Transverse colon (tissue), 4 donors: ENCODE data around the gene PACC1. TPM values are rescaled to one million over a fixed set of nuclear protein-coding genes. Genes with fewer than 3 reads are reported as not detected.

ENCODE experiments used
- DNase-seq: peaks from one replicate; pipeline ENCODE4 v3.0.0-alpha.2; 2019
- H3K27ac ChIP-seq, 4 donors: fragments of 200-600 bp; sonication (generic); 2 replicates each; pipeline ENCODE4 v1.5.1; 2016 to 2018; ENCODE audit warnings: inconsistent platforms in 4 of 4
- H3K27me3 ChIP-seq: fragments of 200-600 bp; sonication (generic); 2 replicates; pipeline ENCODE4 v1.5.1; 2017; ENCODE audit warnings: inconsistent platforms
- H3K36me3 ChIP-seq, 4 donors: fragments of 200-600 bp; sonication (generic); 2 replicates each; pipeline ENCODE4 v1.5.1; 2017 to 2019; ENCODE audit warnings: inconsistent platforms in 4 of 4
- H3K4me1 ChIP-seq, 4 donors: fragments of 200-600 bp; sonication (generic); 2 replicates each; pipeline ENCODE4 v1.5.1; 2017 to 2020; ENCODE audit warnings: inconsistent platforms in 4 of 4
- H3K4me3 ChIP-seq, 4 donors: fragments of 200-600 bp; sonication (generic); 1 replicate in 1 of 4; 2 replicates in 3 of 4; pipeline versions ENCODE4 v1.5.1 to v1.6.1; 2017 to 2019; ENCODE audit warnings: inconsistent platforms in 4 of 4
- H3K9me3 ChIP-seq, 2 donors: fragments of 200-600 bp; sonication (generic); 2 replicates each; pipeline ENCODE4 v1.5.1; 2017 to 2019; ENCODE audit warnings: inconsistent platforms in 2 of 2
- EP300 ChIP-seq: sonication (generic); formaldehyde crosslinking; IDR thresholded peaks from one replicate; pipeline ENCODE4 v1.6.1; 2017; ENCODE audit warnings: antibody characterized with exemption, low read depth
- POLR2A ChIP-seq: fragments of 450-650 bp; IDR thresholded peaks from one replicate; pipeline ENCODE4 v1.6.1; 2016; ENCODE audit warnings: antibody characterized with exemption, mild to moderate bottlenecking, moderate library complexity
- POLR2AphosphoS5 ChIP-seq, 3 donors: sonication (generic); formaldehyde crosslinking; IDR thresholded peaks; one replicate each; pipeline ENCODE4 v1.6.1; 2016; ENCODE audit warnings: antibody characterized with exemption in 3 of 3
- WGBS, 2 donors: methylation state at CpG; one replicate each; pipeline ENCODE4 v1.1.5; 2018; ENCODE audit warnings: low coverage in 1 of 2; 5-methylcytosine and 5-hydroxymethylcytosine counted together
- in situ Hi-C, 4 donors: fragments of 200-750 bp; cut with MboI; loops; one replicate each; pipeline versions ENCODE4 v1.15.0 to v1.15.1; 2017; ENCODE audit warnings: low sequenced_read_pairs in 3 of 4, low pct_ligation_motif_present in 1 of 4, low pct_unique_long_range_greater_than_20kb in 1 of 4
- intact Hi-C: fragments of 100-400 bp; cut with DNase I; formaldehyde crosslinking; loops from one replicate; pipeline ENCODE4 v1.15.1; 2023; ENCODE audit warnings: low total_unique reads
- total RNA-seq, 4 donors: library from RNA; depleted of rRNA; stranded (reverse); fragments of >200 nt; gene quantifications; one replicate each; pipeline ENCODE4 v1.1.0, GENCODE V29; 2016
- TF ChIP-seq, protein P1 (sequence below), 5 experiments: fragments of 200-600 bp in 3 of 5; fragments of 450-650 bp in 2 of 5; sonication (generic) in 3 of 5; IDR thresholded peaks; 1 replicate in 2 of 5; 2 replicates in 3 of 5; pipeline ENCODE4 v1.5.1; 2016 to 2017; ENCODE audit warnings: antibody characterized with exemption in 5 of 5, inconsistent platforms in 3 of 5, mild to moderate bottlenecking in 2 of 5, moderate library complexity in 1 of 5

PACC1 gene
- total RNA-seq, 4 donors from 2014 or later, result 2.6 to 4.6 (median 2.7) TPM; not detected in 1

GRCh38 chr1:212438831-212439237 is 24.1 kb upstream of the PACC1 start:
- Histone ChIP-seq H3K4me1 (peaks cover under 1 to 6% (median 4%) of the 10 kb centered on the region in 4 donors), H3K27ac (no peak overlapping the region), H3K9me3 (no peaks in the 10 kb centered on the region), H3K4me3 (no peak overlapping the region), H3K36me3 (no peaks in the 10 kb centered on the region), H3K27me3 (no peaks in the 10 kb centered on the region)
- intact Hi-C loops, result no loop called here
- no peak for DNase-seq
- TF ChIP-seq, protein P1, sequence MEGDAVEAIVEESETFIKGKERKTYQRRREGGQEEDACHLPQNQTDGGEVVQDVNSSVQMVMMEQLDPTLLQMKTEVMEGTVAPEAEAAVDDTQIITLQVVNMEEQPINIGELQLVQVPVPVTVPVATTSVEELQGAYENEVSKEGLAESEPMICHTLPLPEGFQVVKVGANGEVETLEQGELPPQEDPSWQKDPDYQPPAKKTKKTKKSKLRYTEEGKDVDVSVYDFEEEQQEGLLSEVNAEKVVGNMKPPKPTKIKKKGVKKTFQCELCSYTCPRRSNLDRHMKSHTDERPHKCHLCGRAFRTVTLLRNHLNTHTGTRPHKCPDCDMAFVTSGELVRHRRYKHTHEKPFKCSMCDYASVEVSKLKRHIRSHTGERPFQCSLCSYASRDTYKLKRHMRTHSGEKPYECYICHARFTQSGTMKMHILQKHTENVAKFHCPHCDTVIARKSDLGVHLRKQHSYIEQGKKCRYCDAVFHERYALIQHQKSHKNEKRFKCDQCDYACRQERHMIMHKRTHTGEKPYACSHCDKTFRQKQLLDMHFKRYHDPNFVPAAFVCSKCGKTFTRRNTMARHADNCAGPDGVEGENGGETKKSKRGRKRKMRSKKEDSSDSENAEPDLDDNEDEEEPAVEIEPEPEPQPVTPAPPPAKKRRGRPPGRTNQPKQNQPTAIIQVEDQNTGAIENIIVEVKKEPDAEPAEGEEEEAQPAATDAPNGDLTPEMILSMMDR (IDR thresholded peaks at IDR 0.05), result no peak
- no peak for TF ChIP-seq EP300
- no peak for TF ChIP-seq POLR2AphosphoS5 (IDR thresholded peaks at IDR 0.05)
- TF ChIP-seq POLR2A, result no peak
- in situ Hi-C loops, result loop anchor here in 1 of 4 donors (25.0 kb wide), 1 partner anchor 752 kb away; the partner anchor contains the start of gene NEK2
- WGBS, 2 donors, result 95 to 98% methylated on average over 2 of the region's 2 CpGs

GRCh38 chr1:212437179-212437798 is 22.6 kb upstream of the PACC1 start:
- in situ Hi-C loops, result loop anchor here in 1 of 4 donors (25.0 kb wide), 1 partner anchor 750 kb away; the partner anchor contains the start of gene NEK2
- intact Hi-C loops, result no loop called here
- Histone ChIP-seq H3K9me3 (no peaks in the 10 kb centered on the region), H3K36me3 (no peaks in the 10 kb centered on the region), H3K27me3 (no peaks in the 10 kb centered on the region), H3K27ac (no peak overlapping the region), H3K4me1 (peaks cover 8 to 14% (median 10%) of the 10 kb centered on the region in 4 donors), H3K4me3 (no peak overlapping the region)
- TF ChIP-seq EP300 (no peak), POLR2A (no peak), POLR2AphosphoS5 (IDR thresholded peaks at IDR 0.05) (no peak)
- TF ChIP-seq, protein P1 (IDR thresholded peaks at IDR 0.05), result no peak
- 60 to 85% methylated on average over 1 to 4 of the region's 4 CpGs for WGBS, 2 donors
- no peak for DNase-seq

- H3K9me3 ChIP-seq, result no peaks in the 10 kb centered on the region
- H3K27me3 ChIP-seq, result no peaks in the 10 kb centered on the region
- 95 to 100% methylated on average over 3 to 4 of the region's 4 CpGs for WGBS, 2 donors
- TF ChIP-seq, protein P1 (IDR thresholded peaks at IDR 0.05), result no peak
- TF ChIP-seq POLR2AphosphoS5 (IDR thresholded peaks at IDR 0.05) (no peak), POLR2A (no peak), EP300 (no peak)
- no peak overlapping the region for H3K27ac ChIP-seq
- no peak for DNase-seq
- H3K4me1 ChIP-seq, result peaks cover 11 to 26% (median 17%) of the 10 kb centered on the region in 4 donors
- no peaks in the 10 kb centered on the region for H3K36me3 ChIP-seq
- in situ Hi-C loops, result loop anchor here in 1 of 4 donors (25.0 kb wide), 1 partner anchor 748 kb away; the partner anchor contains the start of gene NEK2
- H3K4me3 ChIP-seq, result no peak overlapping the region
- intact Hi-C loops, result no loop called here
Observed at GRCh38 chr1:212434992-212435391, 20.3 kb upstream of the PACC1 start.

DNA sequence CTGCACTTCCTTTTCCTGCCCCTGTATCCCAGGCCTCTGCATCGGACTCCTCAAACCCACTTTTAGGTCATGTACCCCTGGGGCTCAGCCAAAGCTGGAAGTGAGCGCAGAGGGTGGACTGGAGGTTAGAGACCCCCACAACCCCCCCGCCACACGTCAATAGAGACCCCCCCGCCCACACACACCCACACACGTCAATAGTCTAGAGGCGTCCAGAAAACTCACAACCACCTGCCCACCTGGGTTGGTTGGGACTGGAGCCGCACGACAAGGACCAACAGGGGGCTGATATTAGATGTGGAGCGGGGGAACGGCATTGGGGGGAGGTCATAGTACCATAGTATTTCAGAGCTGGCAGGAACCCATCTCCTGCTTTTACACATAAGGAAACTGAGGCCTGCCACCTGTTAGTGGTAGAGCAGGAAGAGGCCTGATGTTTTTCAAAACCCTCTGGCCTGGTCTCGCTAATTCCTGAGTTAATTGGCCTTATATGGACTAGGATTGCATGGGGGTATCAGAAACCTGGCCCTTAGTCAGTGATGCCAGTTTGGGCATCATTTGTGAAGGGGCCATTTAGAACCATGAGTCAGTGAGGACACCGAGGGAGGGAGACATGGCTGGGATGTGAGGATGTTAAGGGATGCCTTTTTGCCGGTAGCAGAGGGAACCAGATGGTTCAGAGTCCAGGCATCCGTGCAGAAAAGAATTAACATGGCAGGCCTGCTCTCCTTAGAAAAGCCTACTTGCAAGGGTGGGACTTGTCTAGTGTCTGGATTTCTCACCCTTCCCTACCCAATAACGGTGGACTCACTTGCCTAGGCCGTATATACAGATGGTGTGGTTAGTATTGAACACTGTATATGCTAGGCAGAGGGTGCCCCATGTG is 19.1 kb upstream of the PACC1 start:
- TF ChIP-seq POLR2AphosphoS5 (IDR thresholded peaks at IDR 0.05) (no peak), EP300 (no peak), POLR2A (no peak)
- TF ChIP-seq, protein P1 (IDR thresholded peaks at IDR 0.05), result no peak
- intact Hi-C loops (no loop called here), in situ Hi-C loops (loop anchor here in 1 of 4 donors (25.0 kb wide), 1 partner anchor 747 kb away; the partner anchor contains the start of gene NEK2)
- peaks cover 11 to 26% (median 17%) of the 10 kb centered on the region in 4 donors for H3K4me1 ChIP-seq
- no peak for DNase-seq
- H3K36me3 ChIP-seq, result no peaks in the 10 kb centered on the region
- H3K27me3 ChIP-seq, result no peaks in the 10 kb centered on the region
- WGBS, 2 donors, result 68 to 78% methylated on average over 5 to 17 of the region's 17 CpGs
- H3K27ac ChIP-seq, result peak overlapping the region; percentile 83 to 90 (median 86)
- peak overlapping the region; percentile 83 to 93 (median 88) for H3K4me3 ChIP-seq
- no peaks in the 10 kb centered on the region for H3K9me3 ChIP-seq
